IPS DF 4.7 (cell line): ENCODE measurements around the gene TARDBP.
"Not testable (repeated sequence)": the region's sequence is repeated elsewhere in the genome, so short reads cannot be mapped to it uniquely, and the experiment has no call there.

ENCODE experiments used
- DNase-seq: peaks from one replicate; pipeline ENCODE4 v3.0.0-alpha.2; 2013; ENCODE audit warnings: low spot score; ENCODE audit errors: extremely low read depth

Gene TARDBP

DNA sequence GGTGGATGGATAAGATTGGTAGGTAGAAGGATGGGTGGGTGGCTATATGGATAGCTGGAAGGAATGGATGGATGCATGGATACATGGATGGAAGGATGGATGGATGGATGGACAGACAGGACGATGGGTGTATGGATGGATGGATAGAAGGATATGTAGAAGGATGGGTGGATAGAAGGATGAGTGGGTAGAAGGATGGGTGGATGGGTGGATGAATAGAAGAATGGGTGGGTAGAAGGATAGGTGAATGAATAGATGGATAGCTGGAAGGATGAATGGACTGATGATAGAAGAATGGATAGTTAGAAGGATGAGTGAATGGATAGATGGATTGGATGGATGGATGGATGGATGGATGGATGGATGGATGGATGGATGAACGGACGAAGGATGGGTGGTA is 29.6 kb downstream of the TARDBP start:
- no peak for DNase-seq

DNA sequence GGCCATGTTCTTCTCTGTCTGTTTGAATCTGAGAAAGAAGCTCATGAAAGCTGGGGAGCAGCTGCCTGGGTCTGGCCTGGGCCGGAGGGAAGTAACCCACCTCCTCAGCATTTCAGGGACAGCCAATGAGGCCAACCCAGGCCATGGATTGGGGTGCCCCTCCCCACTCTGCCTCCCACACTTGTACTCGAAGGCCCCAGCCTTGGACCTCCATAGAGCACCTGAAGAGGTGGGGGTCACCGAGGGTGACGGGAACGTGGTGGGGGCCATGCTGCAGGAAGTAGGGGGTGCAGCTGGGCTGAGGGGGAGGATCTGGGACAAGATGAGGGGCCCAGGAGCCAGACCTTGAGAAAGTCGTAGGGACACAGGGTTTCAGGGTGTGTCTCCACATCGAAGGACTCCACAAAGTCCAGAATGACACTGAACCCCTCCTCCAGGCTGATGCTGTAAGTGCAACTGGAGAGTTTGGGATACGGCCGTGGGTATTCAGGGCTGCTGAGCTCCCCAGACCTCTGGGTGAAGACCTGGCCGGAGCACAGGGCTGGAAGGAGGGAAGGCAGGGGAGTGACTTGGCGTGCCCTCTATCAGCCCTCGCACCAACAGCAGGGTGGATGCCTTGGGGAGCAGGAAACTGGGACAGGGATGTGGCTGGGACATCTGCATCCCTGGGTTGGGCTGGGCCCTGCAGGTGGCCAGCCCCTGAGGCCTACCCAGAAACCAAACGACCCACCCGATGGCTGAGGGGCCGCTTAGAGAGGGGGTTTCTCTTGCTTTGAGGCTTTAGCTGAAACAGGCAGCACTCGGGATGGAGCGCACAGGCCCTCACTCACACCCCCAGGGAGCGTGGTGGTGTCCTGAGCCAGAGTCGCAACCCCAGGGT is 30.8 kb downstream of the TARDBP start:
- DNase-seq = no peak

DNA sequence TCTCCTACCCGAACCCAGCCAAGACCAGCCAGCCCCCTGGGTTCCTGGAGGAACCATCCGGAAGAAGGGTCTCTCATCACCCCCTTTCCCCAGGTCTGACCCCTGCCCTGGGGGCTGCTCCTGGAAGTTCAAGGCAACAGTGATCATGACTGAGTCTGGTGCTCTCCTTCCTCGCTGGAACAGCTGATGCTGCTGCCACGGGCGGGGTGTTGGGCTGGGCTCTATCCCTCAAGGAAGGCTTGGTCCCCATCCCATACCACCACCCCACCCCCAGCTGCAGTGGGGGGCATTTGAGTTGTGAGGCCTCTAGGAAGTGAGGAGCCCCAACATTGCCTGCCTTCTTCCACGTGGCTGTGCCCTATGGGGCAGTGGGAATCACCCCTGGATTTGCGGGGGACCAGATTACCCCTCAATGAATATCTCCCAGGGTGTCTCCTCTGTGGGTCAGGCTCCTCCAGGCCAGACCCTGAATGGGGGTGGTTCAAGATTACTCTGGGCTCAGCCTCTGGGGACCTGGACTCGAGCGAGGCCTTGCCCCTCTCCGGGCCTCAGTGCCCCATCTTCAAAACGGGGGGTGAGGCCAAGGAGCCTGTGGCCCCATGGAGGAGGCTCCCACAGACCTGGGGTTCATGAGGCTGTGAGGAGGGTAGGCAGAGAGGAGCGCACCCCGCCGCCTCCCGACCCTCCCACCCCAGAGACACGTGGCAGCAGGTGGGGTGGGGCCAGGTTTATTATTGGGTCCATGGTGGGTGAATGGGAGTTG is 31.8 kb downstream of the TARDBP start:
- DNase-seq = no peak

DNA sequence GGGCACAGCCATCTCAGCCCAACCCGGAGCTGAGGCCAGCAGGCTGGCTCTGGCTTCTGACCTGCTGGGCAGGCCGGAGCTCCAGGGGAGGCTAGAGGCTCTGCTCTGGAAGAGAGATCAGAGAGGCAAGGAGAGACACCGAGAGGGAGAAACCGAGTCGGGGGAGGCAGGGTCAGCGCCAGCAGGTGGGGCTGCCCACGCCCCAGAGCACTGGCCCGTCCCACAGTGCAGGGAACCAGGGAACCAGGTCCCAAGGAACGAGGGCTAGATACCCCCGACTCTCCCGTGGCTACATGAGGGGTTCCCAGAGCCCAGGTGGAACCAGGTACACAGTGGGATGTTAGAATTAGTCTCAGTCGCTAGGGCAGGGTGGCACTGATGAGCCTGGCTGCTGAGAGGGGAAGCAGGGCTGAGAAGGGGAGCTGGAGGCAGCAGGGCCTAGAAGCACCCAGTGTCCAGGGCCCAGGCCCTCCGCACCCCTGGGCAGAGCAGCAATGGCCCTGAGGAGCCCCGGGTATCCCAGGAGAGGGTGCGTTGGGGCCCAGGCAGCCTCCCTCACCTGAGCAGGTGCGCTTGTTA is 32.5 kb downstream of the TARDBP start:
- DNase-seq = no peak

DNA sequence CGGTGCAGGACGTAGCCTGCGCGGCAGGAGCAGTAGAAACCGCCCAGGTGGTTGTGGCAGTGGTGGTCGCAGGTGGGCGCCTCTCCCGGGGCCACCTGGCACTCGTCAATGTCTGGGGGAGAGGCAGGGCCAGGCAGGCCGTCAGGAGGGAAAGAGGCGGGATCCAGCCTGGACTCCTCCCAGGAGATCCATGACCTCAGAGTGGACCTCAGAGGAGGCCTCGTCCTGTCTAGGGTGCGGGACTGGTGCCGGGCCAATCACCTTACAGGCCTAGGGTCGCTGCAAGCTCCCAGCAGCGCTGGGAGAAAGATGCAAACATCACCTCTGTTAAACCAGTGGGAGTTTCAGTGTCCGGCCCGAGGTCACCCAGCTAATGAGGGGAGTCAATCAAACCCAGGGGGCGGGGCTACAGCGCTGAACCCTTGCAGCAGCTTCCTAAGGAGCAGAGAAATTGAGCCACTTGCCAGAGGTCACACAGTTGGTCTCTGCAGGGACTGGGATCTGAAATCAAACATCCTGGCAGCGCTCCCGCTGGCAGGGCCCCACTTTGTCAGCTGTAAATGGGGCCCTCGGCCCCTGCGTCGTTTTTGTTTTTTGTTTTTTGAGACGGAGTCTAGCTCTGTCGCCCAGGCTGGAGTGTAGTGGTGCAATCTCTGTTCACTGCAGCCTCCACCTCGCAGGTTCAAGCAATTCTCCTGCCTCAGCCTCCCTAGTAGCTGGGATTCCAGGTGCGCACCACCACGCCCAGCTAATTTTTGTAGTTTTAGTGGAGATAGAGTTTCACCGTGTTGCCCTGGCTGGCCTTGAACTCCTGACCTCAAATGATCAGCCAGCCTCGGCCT is 33.2 kb downstream of the TARDBP start:
- DNase-seq = no peak

DNA sequence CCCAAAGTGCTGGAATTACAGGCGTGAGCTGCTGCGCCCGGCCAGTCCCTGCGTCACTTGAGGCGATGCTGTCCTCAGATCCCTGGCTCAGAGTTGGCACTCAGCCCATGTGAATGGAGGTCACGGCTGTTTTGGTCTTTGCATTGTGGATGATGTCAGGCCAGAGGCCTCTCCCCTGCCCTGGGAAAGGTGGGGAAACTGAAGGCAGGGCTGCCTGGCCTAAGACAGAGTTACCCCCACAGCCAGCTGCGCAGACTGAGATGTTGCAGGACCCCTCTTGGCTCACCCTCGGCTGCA is 33.8 kb downstream of the TARDBP start:
- no peak for DNase-seq

DNA sequence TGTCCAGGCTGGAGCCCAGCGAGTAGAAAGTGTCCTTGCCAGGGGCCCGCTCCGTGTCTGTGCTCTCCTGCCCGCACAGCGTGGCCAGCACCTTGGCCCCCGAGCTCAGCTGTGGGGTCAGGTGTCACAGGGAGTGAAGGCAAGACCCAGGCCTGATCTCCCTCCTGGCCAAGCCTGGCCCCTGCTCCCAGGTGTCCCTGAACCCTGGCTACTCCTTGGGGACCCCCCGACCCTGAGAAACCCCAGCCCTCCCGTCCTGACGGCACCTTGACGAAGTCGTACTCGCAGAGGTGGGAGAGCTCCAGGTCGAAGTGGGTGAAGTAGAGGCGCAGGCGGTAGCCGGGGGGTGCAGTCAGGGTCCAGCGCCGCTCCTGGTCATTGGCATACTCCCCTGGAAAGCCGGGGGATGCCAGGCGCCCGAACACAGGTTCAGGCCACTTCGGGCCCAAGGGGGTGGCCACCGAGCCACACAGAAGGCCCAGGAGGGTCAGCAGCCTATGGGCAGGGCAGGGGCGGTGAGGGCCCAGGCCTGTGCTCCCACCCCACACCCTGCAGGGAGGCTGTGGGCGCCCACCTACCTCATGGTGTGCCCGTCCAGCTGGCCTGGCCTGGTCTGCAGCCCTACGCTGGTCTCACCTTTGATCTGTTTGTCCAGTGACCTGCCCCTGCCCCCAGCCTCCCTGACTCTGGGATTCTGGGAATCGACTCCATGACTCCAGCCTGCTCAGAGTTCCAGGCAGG is 34.3 kb downstream of the TARDBP start, which contains the start of gene MASP2:
Gene MASP2, minus strand, starts transcription at position 615 of the 741 bp plus-strand sequence. Its CDS starts 32 bp downstream, at position 583.
- DNase-seq = no peak

DNA sequence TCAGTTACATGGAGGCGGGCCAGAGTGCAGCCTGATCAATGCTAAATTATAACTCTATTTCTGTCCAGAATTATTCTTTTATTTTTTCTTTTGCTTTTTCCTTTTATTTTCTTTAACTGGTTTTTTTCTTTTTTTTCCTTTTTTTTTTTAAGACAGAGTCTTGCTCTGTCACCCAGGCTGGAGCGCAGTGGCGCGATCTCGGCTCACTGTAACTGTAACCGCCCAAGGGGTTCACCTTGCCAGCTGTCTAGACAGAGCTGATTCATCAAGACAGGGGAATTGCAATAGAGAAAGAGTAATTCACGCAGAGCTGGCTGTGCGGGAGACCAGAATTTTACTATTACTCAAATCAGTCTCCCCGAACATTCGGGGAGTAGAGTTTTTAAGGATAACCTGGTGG is 38.7 kb downstream of the TARDBP start:
- DNase-seq = not testable (repeated sequence)

DNA sequence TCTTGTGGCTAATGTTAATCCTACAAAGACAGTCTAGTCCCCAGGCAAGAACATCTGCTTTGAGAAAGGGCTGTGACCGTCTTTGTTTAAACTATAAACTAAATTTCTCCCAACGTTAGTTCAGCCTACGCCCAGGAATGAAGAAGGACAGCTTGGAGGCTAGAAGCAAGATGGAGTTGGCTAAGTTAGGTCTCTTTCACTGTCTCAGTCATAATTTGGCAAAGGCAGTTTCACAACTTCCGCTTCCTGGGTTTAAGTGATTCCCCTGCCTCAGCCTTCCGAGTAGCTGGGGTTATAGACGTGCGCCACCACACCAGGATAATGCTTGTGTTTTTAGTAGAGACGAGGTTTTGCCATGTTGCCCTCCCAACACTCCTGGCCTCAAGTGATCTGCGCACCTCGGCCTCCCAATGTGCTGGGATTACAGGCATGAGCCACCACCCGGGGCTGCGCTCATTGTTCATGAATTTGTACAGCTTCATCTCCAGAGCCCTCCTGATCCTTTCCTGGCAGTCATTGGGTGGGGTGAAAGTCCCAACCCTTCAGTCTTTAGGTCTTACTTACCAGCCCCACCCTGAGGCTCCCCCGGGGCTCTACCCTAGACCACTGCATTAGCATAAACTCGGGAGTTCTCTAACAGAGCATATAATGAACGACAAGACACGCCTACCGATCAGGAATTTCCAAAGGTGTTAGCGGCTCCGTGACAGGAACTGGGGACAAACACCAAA is 39.5 kb downstream of the TARDBP start:
- DNase-seq = no peak

DNA sequence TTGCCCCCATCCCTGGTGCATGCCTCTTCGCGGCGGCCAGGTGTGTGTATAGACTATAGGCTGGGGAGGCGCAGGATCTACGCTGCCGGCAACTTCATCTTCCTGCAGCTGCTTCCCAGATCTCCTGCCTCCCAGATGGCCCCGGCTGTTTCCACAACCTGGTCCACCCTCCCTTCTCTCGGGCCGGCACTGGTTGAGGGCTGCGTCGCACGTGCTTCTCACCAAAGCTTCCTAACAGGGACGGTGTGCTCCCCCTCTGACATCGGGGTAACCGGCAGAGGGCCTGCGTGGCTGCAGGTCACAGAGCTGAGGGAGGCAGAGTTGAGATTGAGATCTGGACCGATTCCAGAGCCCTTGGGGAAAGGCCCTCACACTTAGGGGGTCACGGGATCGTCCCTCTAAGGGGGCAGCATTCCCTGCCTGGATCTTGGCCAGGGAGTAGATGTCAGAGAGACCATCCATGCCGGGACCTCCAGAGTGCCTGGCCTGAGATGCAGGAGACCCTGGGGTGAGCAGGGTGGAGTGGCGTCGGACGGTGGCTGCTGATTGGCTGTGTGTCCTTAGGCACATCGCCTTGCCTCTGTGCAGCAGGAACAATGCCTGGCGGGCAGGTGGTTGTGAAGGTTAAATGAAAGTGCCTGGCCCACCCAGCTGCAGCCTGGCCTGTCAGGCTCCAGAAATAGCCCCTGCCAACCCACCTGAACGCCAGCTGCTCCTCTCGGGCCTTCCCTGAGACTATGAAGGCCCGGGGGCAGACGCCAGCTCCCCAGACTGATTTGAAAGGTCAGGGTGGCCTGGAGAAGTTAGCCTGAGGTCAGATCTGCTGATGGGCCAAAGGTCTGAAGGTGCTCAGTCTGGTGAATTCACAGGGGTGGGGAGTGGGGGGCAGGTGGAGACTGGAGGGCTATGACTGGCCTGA is 40.6 kb downstream of the TARDBP start:
- DNase-seq = no peak

DNA sequence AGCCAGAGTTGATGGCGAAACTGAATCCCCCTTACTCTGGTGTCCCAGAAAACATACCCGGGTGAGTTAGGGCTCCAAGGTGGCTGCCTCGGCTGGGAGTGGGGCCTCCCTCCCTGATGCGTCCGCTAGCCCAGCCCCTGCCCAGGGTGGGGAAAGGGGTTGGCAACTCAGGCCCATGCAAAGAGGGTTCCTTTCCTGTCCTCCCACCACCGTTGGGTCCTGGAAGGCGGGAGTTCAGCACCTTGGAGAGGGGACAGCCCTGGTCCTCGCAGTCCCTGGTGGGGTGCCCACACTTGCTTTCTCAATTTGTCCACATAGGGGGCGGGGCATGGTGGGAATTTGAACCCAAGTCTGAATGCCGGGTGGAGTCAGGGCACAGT is 41.3 kb downstream of the TARDBP start:
- no peak for DNase-seq

DNA sequence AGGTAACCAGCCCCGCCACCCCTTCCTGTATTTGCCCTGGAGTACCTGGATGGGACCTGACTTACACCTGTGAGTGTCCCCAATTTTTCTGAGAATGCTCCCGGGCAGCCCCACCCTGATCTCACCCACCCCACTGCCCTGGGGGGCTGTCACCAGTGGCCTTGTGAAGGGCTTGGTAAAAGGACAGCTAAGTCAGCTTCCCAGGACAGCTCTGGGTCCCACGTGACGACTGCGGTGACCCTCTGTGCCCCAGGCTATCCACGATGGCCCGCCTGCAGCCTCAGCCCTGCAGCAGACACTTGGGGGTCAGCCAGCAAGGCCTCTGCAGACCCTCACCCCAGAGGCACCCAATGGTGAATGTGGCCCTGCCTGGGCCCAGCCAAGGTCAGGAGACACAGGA is 41.7 kb downstream of the TARDBP start:
- no peak for DNase-seq

DNA sequence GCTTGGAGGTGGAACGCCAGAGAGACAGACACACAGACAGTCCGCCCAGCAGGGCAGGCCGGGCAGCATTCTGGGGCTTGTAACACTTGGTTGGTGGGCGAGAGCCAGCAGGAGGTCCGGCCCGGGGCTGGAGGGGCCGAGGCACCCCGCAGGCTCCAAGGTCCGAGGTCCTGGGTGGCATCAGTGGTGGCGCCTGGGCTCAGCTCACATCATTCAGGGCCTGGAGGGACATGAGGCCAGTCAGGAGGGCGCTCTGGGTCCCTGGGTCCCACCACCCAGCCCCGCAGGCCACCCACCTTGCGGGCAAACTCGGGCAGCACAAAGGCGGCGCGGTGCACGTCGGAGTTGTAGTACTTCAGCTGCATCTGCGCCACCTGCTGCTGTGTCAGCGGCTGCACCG is 42.2 kb downstream of the TARDBP start:
- no peak for DNase-seq

DNA sequence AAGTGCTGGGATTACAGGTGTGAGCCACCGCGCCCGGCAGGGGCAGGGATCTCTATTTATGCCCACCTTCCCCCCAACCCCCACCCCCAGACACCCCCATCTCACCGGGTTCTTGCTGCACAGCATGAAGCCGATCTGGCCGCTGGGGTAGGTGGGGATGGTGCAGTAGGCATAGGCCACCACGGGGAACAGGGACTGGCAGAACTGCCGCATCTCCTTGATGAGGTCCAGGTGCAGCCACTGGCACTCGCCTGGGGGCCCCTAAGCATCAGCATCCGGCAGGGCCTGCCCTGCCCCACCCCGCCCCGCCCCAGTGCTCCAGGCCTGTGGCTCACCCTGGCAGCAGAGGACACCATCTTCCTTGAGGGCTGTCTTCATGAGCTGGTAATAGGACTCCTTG is 43.2 kb downstream of the TARDBP start:
- no peak for DNase-seq

DNA sequence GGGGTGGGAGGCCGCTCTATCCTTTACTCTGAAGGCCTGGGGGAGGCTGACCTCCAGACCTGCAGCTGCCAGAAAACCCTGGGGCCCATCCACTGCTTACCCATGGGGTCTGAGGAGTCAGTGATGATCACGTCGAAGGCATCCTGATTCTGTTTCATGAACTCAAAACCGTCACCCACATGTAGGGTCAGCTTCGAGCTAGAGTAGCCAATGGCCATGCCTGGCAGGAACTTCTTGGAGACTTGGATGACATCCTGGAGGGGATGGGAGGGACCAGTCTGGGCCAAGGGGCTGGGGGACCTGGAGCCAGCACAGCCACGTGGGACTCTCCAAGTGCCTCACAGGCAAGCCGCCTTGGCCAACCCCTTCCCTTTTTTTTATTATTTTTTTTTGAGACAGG is 44.0 kb downstream of the TARDBP start:
- no peak for DNase-seq

DNA sequence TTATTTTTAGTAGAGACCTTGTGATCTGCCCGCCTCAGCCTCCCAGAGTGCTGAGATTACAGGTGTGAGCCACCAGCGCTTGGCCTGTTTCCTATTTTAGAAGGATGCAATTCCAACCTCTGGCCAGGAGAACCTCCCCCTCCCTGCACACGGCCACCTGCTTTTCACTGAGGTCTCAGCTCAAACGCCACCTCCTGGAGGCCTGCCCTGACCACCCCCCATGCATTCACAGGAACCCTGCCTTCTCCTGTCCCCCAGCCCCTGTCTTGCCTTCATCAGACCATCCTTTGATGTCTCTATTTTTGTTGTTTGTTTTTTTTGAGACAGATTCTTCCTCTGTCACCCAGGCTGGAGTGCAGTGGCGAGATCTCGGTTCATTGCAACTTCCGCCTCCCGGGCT is 45.0 kb downstream of the TARDBP start:
- DNase-seq = no peak

DNA sequence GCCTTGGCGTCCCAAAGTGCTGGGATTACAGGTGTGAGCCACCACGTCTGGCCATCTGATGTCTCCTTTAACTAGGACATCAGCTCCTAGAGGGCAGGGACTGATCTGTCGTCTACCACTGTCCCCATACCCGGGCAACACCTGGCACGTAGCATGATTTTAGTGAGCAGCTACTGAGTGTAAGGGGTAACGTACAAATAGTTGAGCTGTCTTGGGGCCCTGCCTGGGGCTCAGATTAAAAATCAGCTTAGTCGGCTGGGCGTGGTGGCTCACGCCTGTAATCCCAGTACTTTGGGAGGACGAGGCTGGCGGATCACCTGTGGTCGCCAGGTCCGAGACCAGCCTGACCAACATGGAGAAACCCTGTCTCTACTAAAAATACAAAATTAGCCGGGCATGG is 45.6 kb downstream of the TARDBP start:
- no peak for DNase-seq

DNA sequence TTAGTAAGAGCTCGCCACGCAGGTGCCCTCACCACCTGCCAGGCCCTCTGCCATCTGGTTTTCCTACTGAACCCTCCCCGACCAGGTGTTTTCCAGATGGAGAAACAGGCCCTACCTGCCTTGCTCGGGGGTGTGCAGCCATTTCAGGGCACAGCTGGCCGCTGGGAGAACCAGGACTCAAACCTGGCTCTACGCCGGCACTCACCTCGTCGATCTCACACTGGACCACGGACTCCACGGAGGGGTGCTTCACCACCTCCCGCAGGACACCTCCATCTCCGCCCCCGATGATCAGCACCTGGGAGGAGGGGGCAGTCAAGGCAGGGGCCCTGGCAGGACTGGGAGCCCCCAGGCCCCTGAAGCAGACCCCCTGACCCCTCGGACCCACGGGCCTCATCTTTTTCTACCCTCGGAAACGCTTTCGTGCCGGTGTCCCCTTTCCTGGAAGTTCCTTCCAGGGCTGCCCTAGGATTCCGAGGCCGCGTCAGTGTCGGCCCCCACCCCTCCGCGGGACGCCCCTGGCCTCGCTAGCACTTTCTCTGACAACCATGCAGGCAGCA is 46.2 kb downstream of the TARDBP start:
- DNase-seq = no peak
